Measurements from ENCODE around the gene SYT7.

Gene SYT7

DNA sequence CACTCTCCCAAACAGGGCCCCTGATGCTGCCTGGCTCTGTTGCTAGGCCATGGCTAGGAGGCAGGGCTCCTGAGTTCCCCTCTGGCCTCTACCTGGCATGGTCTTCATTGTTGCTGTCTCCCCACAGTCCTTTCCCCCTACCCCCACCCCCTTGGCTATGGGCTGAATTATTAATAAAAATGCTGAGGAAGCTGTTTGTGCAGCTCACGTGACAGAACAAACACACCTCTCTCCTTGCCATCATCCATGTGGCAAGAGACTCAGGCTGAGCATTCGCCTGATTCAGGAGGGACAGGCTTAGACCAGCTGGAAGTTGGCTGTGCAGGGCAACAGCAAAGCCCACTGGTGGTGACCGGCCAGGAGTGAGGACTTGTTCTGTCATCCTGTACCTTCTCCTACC, 4.2 kb upstream of the SYT7 start:
- Histone ChIP-seq H3K4me1 (ENCODE audit: control insufficient read depth, insufficient read depth, low read length) (no peaks in the 10 kb centered on the region; the same call in 1 of the 2 replicates), H3K27ac (ENCODE audit: extremely low read depth, low read depth, low read length) (no peak overlapping the region), H3K36me3 (ENCODE audit: control insufficient read depth in 2 of 2, insufficient read depth in 1 of 2, low read length in 2 of 2) (no peaks in the 10 kb centered on the region), H3K4me3 (ENCODE audit: low read depth, low read length) (no peak overlapping the region), H3K9me3 (ENCODE audit: control insufficient read depth, insufficient read depth, low read depth, low read length) (no peaks in the 10 kb centered on the region)
- POLR2A ChIA-PET, result no interaction called here
- TF ChIP-seq, protein P1, sequence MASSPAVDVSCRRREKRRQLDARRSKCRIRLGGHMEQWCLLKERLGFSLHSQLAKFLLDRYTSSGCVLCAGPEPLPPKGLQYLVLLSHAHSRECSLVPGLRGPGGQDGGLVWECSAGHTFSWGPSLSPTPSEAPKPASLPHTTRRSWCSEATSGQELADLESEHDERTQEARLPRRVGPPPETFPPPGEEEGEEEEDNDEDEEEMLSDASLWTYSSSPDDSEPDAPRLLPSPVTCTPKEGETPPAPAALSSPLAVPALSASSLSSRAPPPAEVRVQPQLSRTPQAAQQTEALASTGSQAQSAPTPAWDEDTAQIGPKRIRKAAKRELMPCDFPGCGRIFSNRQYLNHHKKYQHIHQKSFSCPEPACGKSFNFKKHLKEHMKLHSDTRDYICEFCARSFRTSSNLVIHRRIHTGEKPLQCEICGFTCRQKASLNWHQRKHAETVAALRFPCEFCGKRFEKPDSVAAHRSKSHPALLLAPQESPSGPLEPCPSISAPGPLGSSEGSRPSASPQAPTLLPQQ (tag by site-specific recombination; IDR thresholded peaks at IDR 0.05), result no peak
- TF ChIP-seq, protein P2, sequence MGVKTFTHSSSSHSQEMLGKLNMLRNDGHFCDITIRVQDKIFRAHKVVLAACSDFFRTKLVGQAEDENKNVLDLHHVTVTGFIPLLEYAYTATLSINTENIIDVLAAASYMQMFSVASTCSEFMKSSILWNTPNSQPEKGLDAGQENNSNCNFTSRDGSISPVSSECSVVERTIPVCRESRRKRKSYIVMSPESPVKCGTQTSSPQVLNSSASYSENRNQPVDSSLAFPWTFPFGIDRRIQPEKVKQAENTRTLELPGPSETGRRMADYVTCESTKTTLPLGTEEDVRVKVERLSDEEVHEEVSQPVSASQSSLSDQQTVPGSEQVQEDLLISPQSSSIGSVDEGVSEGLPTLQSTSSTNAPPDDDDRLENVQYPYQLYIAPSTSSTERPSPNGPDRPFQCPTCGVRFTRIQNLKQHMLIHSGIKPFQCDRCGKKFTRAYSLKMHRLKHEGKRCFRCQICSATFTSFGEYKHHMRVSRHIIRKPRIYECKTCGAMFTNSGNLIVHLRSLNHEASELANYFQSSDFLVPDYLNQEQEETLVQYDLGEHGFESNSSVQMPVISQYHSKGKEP (tag by site-specific recombination; IDR thresholded peaks at IDR 0.05), result no peak
- TF ChIP-seq ZNF211 (tag by site-specific recombination; IDR thresholded peaks at IDR 0.05; ENCODE audit: low read depth), result no peak
- TF ChIP-seq ZNF488 (tag by site-specific recombination; IDR thresholded peaks at IDR 0.05), result no peak
- no peak for TF ChIP-seq CTCF (tag by site-specific recombination; IDR thresholded peaks at IDR 0.05)
- no peak for TF ChIP-seq ZNF350 (tag by site-specific recombination; IDR thresholded peaks at IDR 0.05)
- TF ChIP-seq ZNF510 (tag by site-specific recombination; IDR thresholded peaks at IDR 0.05; ENCODE audit: insufficient replicate concordance), result no peak
- no peak for TF ChIP-seq ZBTB49 (tag by site-specific recombination; IDR thresholded peaks at IDR 0.05; ENCODE audit: low read depth)
- TF ChIP-seq ZNF423 (tag by site-specific recombination; IDR thresholded peaks at IDR 0.05), result no peak
- no peak for TF ChIP-seq ZNF416 (tag by site-specific recombination; IDR thresholded peaks at IDR 0.05)
- TF ChIP-seq HOXD13 (CRISPR knock-in tag; IDR thresholded peaks at IDR 0.05; ENCODE audit: borderline replicate concordance), result no peak
- CTCF ChIA-PET, result interaction anchor here (0.9 kb wide), 1 partner anchor 77 kb away, joined by 3 read pairs; no protein-coding TSS in a partner anchor

DNA sequence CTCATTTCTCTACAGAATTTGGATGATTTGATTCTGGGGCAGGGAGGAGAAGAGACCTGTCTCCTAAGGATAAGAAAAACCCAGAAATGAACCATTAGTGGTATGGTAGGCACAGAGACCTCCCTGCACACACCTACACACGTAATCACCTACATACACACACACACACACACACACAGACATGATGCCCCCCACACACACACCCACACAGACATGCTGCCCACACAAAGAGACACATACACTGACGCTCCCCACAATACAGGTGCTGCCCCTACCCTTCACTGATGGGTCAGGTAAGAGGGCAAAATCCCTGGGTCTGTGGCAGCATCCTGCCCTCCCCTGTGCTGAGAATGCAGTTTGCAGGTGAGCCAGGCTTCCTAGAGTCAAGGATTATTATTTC, 1.1 kb upstream of the SYT7 start:
- CTCF ChIA-PET, result interaction anchor here (0.7 to 1.7 kb wide), 6 partner anchors 16 to 167 kb away, joined by 3 to 8 read pairs (median 4); no protein-coding TSS in a partner anchor
- POLR2A ChIA-PET, result interaction anchor here (1.0 kb wide), 1 partner anchor 152 kb away, joined by 3 read pairs; the partner anchor contains the start of genes CPSF7 and SDHAF2
- no peaks in the 10 kb centered on the region; the same call in 1 of the 2 replicates for H3K4me1 ChIP-seq (ENCODE audit: control insufficient read depth, insufficient read depth, low read length)
- H3K27ac ChIP-seq (ENCODE audit: extremely low read depth, low read depth, low read length), result no peak overlapping the region
- no peaks in the 10 kb centered on the region for H3K36me3 ChIP-seq (ENCODE audit: control insufficient read depth in 2 of 2, insufficient read depth in 1 of 2, low read length in 2 of 2)
- H3K4me3 ChIP-seq (ENCODE audit: low read depth, low read length), result no peak overlapping the region
- no peaks in the 10 kb centered on the region for H3K9me3 ChIP-seq (ENCODE audit: control insufficient read depth, insufficient read depth, low read depth, low read length)
- TF ChIP-seq ZNF223 (tag by site-specific recombination; IDR thresholded peaks at IDR 0.05) (no peak), ZNF529 (tag by site-specific recombination; IDR thresholded peaks at IDR 0.05; ENCODE audit: insufficient replicate concordance) (no peak), ZNF561 (tag by site-specific recombination; IDR thresholded peaks at IDR 0.05; ENCODE audit: borderline replicate concordance) (no peak), ZNF830 (tag by site-specific recombination; IDR thresholded peaks at IDR 0.05; ENCODE audit: low read depth) (no peak), ZNF394 (tag by site-specific recombination; IDR thresholded peaks at IDR 0.05; ENCODE audit: borderline replicate concordance) (no peak), ZNF600 (tag by site-specific recombination; IDR thresholded peaks at IDR 0.05) (no peak), RBAK (tag by site-specific recombination; IDR thresholded peaks at IDR 0.05) (no peak), EGR2 (tag by site-specific recombination; IDR thresholded peaks at IDR 0.05; ENCODE audit: low read depth) (peak; percentile 98), ZNF280C (tag by site-specific recombination; IDR thresholded peaks at IDR 0.05) (no peak), ZSCAN16 (tag by site-specific recombination; IDR thresholded peaks at IDR 0.05) (no peak), ZNF132 (tag by site-specific recombination; IDR thresholded peaks at IDR 0.05; ENCODE audit: borderline replicate concordance) (no peak), ZNF221 (tag by site-specific recombination; IDR thresholded peaks at IDR 0.05; ENCODE audit: borderline replicate concordance) (no peak), ZNF626 (tag by site-specific recombination; IDR thresholded peaks at IDR 0.05) (no peak), ZFHX2 (tag by site-specific recombination; conservative IDR thresholded peaks at IDR 0.05) (peak; percentile 98)
